ENCODE measurements around the gene OBP2B. TPM values are rescaled to one million over a fixed set of nuclear protein-coding genes. Genes with fewer than 3 reads are reported as not detected.
"Not testable (repeated sequence)": the region's sequence is repeated elsewhere in the genome, so short reads cannot be mapped to it uniquely, and the experiment has no call there.

Gene OBP2B
- polyA plus RNA-seq, 4 donors: 0.30 TPM; not detected in 3

- no peak for DNase-seq (ENCODE audit: low read depth in 4 of 4, low spot score in 3 of 4)
Observed at GRCh38 chr9:133224762-133225161, 15.7 kb upstream of the OBP2B start.

GRCh38 chr9:133223159-133223756, 14.2 kb upstream of the OBP2B start:
- not testable (repeated sequence) for DNase-seq (ENCODE audit: low read depth in 4 of 4, low spot score in 3 of 4)

GRCh38 chr9:133221994-133222393, 12.9 kb upstream of the OBP2B start:
- DNase-seq (ENCODE audit: low read depth in 4 of 4, low spot score in 3 of 4): not testable (repeated sequence)

GRCh38 chr9:133221177-133221809, 12.2 kb upstream of the OBP2B start:
- DNase-seq (ENCODE audit: low read depth in 4 of 4, low spot score in 3 of 4): no peak

GRCh38 chr9:133218049-133218975, 9.3 kb upstream of the OBP2B start:
- DNase-seq (ENCODE audit: low read depth in 4 of 4, low spot score in 3 of 4): not testable (repeated sequence)

- not testable (repeated sequence) for DNase-seq (ENCODE audit: low read depth in 4 of 4, low spot score in 3 of 4)
Observed at GRCh38 chr9:133217333-133217988, 8.4 kb upstream of the OBP2B start.

DNA sequence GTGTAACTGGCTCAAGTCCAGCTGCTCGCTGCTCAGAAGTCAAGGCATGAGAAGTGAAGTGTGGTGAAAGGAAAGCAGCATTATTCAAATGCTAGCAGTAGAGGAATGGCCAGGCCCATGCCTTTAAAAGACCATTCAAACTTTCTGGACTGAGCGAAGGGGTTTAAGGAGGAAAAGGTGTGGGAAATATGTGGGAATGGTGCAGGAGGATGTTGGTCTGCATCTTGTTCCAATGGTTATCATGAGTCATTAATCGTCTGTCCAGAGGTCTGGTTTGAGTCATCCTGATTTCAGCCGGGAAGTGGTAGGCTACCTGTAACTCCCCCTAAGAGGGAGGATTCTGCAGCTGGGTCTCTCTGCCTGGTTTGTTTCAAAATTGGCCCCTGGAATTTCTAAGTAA, 5.2 kb upstream of the OBP2B start:
- DNase-seq (ENCODE audit: low read depth in 4 of 4, low spot score in 3 of 4): not testable (repeated sequence)

DNA sequence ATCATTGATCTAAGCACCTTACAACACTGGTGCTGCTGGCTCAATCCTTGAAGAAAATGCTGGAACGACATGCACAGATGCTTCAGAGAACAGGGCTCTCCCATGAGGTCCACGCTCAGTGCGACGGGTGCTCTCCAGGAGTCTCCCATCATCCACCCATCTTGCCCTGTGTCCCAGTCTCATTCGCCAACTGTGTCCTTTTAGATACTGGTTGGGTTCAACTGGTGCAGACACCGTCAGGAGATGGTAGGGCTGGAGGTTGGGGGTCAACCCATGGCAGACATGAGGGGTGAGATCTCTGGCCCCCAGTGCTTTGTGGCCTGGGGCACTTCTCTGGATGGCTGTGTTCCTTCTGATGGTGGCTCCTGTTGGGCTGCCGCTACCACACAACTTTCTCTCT, 1.6 kb upstream of the OBP2B start:
- DNase-seq (ENCODE audit: low read depth in 4 of 4, low spot score in 3 of 4): no peak

- DNase-seq (ENCODE audit: low read depth in 4 of 4, low spot score in 3 of 4): no peak
Observed at GRCh38 chr9:133210202-133210532, 1.1 kb upstream of the OBP2B start.

DNA sequence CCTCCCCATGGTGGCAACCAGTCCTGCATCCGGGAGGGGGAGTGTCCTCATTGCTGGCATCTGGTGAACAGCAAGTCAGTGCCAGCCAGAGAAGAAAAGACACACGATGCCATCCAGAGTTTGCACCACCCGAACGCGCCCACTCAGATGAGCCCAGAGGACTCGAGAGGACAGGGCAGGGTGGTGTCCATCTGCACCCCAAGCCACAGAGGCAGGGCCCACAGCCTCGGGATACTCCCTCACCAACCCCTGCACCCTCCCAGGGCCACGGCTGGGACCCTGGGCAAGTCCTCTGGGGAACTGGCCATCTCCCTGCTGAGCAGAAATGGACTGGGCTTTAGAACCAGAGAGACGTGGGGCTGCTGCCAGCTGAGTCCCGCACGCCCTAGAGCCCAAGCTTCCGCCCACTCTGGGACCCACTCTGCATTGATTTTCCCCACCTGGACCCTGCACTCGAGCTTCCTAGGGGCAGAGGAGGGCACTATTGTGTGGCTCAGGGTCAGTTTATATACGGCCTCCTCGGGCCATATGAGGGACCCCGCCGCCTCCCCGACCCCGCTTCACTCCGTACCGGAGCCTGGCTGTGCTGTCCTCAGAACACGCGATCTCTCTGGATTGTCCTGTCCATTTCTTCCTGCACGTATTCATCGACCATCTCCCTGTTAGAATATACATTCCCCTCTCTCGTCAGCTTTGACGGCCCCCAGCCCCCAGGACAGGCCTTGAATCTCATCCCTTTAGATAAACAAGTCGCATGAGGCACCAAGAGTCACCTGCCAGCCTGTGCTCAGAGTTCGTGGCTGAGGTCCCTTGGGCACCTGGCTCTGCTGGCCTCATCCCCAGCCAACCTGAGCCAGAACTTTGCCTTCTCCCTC, 514 bp upstream of the OBP2B start:
- not testable (repeated sequence) for DNase-seq (ENCODE audit: low read depth in 4 of 4, low spot score in 3 of 4)

DNA sequence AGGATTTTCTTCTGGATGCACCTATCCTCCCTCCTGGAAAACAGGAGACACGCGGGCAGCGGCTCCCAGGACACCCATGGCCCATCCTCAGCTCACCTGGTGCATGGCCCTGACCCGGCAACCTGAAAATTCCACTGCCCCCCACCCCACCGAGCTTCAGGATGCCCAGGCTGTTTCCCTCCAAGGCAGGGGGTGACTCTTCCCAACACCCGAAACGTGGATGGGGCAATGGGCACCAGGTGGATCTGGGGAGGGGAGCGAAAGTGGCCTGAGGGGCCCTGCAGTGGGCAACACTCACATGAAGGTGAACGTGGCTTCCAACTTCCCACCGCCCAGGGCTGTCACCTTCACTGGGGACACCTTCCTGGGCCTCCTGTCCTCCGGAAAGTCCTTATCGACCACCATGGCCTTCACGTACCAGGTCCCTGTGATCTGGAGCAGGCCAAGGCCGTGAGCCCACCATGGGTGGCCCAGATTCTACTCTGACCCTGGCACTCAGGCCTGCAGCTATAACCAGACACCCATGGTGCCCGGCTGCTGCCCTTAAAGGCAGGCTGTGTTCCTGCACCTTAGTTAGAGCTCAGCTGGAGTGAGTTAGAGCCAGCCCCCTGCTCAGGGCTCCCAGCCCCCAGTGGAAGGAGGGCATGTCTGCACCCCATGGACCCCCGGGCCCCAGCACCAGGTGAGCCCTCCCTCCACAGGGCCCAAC, 725 bp downstream of the OBP2B start:
- DNase-seq (ENCODE audit: low read depth in 4 of 4, low spot score in 3 of 4): not testable (repeated sequence)

DNA sequence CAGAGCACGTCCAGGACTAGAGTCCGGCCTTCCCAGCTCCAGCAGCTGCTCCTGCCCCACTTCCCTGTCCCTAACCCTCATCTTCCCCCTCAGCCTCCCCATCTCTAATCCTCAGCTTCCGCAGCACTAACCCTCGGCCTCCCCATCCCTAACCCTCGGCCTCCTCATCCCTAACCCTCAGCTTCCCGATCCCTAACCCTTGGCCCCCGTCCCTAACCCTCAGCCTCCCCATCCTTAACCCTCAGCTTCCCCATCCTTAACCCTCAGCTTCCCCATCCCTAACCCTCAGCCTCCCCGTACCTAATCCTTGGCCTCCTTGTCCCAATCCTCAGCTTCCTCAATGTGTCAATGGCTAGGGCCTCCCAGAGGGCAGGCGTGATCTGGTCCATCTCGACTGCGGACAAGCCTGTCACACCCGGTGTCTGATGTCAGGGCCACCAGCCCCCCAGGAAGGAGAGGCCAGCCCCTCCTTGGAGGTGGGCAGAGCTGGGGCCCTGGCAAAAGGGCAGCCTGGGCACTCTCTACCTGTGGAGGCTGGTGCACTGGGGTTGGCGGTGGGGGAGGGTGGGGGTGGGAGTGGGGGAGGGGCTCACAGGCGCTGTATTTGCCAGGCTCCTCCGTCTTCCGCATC, 1.4 kb downstream of the OBP2B start:
- DNase-seq (ENCODE audit: low read depth in 4 of 4, low spot score in 3 of 4): no peak

GRCh38 chr9:133207021-133207531, 2.0 kb downstream of the OBP2B start:
- no peak for DNase-seq (ENCODE audit: low read depth in 4 of 4, low spot score in 3 of 4)

- DNase-seq (ENCODE audit: low read depth in 4 of 4, low spot score in 3 of 4): no peak
Observed at GRCh38 chr9:133205996-133206931, 2.8 kb downstream of the OBP2B start.

- not testable (repeated sequence) for DNase-seq (ENCODE audit: low read depth in 4 of 4, low spot score in 3 of 4)
Observed at GRCh38 chr9:133205481-133205887, 3.6 kb downstream of the OBP2B start.

DNA sequence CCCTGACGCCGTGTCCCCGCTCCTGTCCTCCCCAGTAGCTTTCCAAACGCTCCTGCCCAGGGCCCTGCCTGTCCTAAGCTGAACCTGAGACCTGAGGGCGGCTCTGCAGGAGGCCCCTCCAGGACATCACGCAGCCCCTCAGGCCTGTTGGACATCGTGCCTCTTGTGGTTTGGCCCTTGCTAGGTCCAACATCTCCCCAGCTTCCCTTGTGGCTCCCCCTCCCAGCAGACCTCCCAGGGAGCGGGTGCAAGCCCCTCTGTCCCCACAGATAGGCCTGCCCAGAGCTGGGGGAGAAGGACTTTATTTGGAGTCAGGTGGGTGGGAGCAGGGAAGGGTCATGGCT, 4.1 kb downstream of the OBP2B start:
- no peak for DNase-seq (ENCODE audit: low read depth in 4 of 4, low spot score in 3 of 4)

- DNase-seq (ENCODE audit: low read depth in 4 of 4, low spot score in 3 of 4): no peak
Observed at GRCh38 chr9:133204335-133204992, 4.6 kb downstream of the OBP2B start.
